ENCODE measurements around the gene C19orf44.
A peak's percentile ranks its signal among the peaks of the same experiment; 100 is the strongest.
"Not testable (repeated sequence)": the region's sequence is repeated elsewhere in the genome, so short reads cannot be mapped to it uniquely, and the experiment has no call there.

C19orf44 gene

GRCh38 chr19:16541526-16542044 is 45.4 kb downstream of the C19orf44 start:
- peak; percentile 26 for DNase-seq

DNA sequence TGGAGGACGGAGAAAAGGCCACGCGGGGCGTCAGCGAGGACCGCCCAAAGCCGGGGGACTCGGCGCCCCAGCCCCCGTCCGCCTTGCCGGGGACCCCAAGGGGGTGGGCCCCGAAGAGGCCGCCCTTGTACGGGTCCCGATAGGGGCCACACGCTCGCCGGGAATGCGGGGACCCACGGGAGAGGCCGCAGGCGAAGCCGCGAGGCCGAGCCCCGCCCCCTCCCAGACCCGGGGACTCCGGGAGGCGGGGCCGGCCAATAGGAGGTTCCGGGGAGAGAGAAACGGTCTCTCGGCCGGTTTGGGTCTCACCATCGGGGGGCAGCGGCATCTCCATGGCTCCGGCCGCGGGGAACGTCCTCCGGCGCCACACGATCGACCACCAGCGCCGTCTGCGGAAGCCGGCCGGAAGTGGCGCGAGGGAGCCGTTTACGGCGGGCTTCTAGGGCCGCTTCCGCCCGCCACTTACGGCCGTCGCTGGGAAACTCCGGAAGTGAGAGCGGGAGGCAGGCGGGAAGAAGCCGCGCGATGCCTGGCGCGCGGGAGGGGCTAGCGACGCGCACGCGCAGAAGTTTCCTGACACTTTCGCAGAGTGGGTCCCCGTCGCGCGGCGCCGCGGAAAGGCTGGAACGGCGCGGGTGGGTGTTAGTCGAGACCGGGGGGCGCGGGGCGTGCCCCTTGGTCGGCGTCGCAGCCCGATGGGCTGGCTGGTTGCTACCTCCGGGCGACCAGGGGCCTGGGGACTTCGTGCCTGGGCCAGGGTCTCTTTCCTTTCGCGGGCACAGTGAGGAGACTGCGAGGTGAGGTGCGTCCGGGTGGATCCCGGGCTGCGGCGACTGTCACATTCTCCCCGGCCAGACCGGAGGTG is 46.1 kb downstream of the C19orf44 start, which contains the start of gene CHERP:
CHERP (minus strand) TSS at position 393 of the 865 bp plus-strand sequence; CDS start at position 334, 59 bp downstream.
- peak; percentile 97 for DNase-seq

GRCh38 chr19:16542910-16543472 is 46.8 kb downstream of the C19orf44 start:
- no peak for DNase-seq

DNA sequence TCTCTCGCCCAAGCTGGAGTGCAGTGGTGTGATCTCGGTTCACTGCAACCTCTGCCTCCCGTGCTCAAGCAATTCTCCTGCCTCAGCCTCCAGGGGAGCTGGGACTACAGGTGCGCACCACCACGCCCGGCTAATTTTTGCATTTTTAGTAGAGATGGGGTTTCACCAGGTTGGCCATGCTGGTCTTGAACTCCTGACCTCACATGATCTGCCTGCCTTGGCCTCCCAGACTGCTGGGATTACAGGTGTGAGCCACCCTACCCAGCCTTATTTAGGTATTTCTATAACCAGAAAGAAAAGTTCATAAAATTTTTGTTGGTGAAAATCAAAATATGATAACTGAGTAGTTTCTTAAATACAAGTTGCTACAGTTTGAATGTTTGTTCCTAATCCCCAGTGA is 47.5 kb downstream of the C19orf44 start:
- DNase-seq: not testable (repeated sequence)

GRCh38 chr19:16544473-16545231 is 48.5 kb downstream of the C19orf44 start:
- no peak for DNase-seq

DNA sequence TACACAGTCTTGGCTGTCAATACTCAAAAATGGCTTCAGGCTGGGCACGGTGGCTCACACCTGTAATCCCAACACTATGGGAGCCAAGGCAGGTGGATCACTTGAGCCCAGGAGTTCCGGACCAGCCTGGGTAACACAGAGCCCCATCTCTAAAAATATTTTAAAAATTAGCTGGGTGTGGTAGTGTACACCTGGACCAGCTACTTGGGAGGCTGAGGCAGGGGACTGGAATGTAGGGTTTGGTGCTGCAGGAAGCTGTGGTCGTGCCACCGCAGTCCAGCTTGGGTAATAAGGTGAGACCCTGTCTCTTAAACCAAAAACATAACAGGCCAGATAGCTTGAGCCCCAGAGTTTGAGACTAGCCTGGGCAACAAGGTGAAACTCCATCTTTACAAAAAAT is 52.8 kb downstream of the C19orf44 start:
- no peak for DNase-seq

DNA sequence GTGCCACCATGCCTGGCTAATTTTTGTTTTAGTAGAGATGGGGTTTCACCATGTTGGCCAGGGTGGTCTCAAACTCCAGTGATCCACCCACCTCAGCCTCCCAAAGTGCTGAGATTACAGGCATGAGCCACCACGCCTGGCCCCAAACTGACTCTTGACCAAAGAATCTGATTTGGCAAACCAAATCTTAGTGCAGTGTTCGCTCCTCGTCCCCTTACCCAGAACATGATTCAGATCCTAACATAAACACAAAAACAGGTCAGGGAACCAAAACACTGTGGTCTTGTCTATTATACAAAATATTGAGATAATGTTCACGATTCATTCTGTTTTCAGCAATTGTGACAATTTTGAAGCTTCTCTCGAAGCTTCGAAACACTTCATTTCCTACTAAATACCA is 55.7 kb downstream of the C19orf44 start:
- DNase-seq: not testable (repeated sequence)

DNA sequence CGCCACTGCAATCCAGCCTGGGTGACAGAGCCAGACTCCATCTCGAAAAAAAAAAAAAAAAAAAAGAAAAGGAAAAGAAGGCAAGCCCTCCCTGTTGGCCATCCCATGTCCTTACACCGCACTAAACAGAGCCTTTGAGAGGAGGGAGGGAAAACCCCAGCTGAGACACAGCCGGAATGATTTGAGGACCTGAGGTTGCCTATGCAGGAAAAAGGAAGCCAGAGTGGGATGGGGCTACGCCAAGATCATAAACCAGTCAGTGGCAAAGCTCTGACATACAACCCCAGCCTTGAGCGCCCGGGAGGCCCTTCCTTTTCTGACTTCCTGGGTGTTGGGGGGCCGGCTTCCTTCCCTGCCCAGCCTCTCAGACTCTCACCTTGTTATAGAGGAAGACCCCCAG is 58.6 kb downstream of the C19orf44 start:
- no peak for DNase-seq

GRCh38 chr19:16559780-16560276 is 63.6 kb downstream of the C19orf44 start:
- no peak for DNase-seq

- DNase-seq: no peak
Observed at GRCh38 chr19:16561382-16561781, 65.2 kb downstream of the C19orf44 start.

GRCh38 chr19:16562608-16563025 is 66.4 kb downstream of the C19orf44 start:
- DNase-seq: no peak

GRCh38 chr19:16564842-16565241 is 68.6 kb downstream of the C19orf44 start:
- DNase-seq: no peak

GRCh38 chr19:16566161-16566560 is 70.0 kb downstream of the C19orf44 start:
- no peak for DNase-seq

DNA sequence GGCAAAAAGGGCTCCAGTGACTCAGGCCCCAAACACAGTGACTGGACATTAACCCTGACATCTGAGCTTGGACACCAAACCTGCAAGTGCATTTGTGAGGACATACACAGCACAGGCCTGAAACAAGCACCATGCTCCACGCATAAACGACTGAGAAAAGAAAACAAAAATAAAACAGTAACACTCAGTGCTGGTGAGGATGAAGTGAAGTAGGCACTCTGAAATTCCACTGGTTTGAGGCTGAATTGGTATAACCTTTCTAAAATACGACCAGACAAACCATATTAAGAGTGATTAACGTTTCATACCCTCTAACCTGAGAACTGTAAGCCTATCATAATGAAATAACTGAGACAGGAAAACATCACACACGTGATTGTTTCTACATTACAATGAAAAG is 70.5 kb downstream of the C19orf44 start:
- DNase-seq: no peak

GRCh38 chr19:16569609-16570320 is 73.6 kb downstream of the C19orf44 start:
- DNase-seq: no peak

All from inflammatory macrophage treated with lipopolysaccharide for 4 hours (primary cell).